Heart left ventricle (tissue), 13 donors: Measurements from ENCODE around the gene ICAM5.

Experiments used
- POLR2A ChIP-seq, 2 donors: fragments of 450-650 bp; IDR thresholded peaks; one replicate each; pipeline ENCODE4 v1.6.1; 2017; ENCODE audit warnings: antibody characterized with exemption in 2 of 2, mild to moderate bottlenecking in 2 of 2, moderate library complexity in 2 of 2
- TF ChIP-seq, protein P1 (sequence below), 12 donors: fragments of 200-600 bp; sonication (generic) in 4 of 12; IDR thresholded peaks; one replicate each; pipeline versions ENCODE4 v1.5.0 to v1.8.0; 2018 to 2022; ENCODE audit warnings: antibody characterized with exemption in 12 of 12, mild to moderate bottlenecking in 5 of 12
- donor health status: ischemic (EF 13 %, LVEDD 7.1; RV severe dilation, severe dysfunction).
- donor health status: DM: no; HTN: yes; CAD: no.
- donor health status: DM: no; HTN: no; CAD: no.
- donor health status: ischemic (EF 25% LVEDD 6.9; RV normal size, moderate dysfunction).
- donor health status: ischemic (EF 25% LVEDD 5.7; RV mildly dilated, moderate dysfunction).
- donor health status: ischemic (EF 35%, LVEDD 5.7; RV mildly dilated, moderate dysfunction).
- donor health status: nonischemic (EF 11% LVEDD 7.7; RV severe dilation, severe dysfunction).
- donor health status: DM: yes; HTN: yes; CAD: no.
- donor health status: PGD.
- donor health status: ischemic (EF 29% LVEDD 5.4; RV normal size, mild dysfunction).
- donor health status: nonischemic (EF 23%, LVEDD 6.1; RV moderate dilation, normal function).

DNA sequence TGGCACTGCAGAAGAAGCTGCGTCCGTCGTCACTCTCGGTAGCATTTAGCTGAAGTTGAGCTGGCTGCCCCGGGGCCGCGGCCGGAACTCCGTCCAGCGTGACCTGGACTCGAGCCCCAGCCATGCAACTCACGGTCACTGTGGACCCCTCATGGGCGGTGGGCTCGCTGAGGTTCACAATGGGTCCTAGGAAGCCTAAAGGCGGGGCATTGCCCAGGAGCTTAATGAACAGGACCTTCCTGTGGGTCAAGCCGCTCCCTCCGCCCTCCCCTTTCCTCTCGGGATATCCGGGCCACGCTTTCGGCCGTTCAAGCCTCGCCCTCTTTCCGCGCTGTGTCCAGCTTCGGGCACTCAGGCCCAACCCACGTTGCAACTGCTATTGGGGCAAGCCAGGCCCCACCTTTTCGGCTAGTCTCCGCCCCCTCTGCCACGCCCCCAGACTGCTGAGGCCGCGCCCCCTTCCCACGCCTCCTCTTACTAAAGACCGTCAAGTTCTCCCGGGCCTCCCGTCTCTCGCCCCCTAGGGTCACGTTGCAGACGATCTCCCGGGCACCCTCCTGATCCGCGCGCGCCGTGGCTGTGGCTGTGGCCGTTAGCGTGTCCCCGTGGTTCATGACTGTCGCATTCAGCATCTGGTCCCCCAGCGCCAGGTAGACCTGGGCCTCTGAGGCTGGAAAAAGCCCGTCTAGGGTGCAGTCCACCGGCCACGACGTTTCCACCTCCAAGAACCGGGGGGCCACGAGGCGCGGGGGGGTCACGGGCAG, 45.0 kb downstream of the ICAM5 start:
- TF ChIP-seq, protein P1, sequence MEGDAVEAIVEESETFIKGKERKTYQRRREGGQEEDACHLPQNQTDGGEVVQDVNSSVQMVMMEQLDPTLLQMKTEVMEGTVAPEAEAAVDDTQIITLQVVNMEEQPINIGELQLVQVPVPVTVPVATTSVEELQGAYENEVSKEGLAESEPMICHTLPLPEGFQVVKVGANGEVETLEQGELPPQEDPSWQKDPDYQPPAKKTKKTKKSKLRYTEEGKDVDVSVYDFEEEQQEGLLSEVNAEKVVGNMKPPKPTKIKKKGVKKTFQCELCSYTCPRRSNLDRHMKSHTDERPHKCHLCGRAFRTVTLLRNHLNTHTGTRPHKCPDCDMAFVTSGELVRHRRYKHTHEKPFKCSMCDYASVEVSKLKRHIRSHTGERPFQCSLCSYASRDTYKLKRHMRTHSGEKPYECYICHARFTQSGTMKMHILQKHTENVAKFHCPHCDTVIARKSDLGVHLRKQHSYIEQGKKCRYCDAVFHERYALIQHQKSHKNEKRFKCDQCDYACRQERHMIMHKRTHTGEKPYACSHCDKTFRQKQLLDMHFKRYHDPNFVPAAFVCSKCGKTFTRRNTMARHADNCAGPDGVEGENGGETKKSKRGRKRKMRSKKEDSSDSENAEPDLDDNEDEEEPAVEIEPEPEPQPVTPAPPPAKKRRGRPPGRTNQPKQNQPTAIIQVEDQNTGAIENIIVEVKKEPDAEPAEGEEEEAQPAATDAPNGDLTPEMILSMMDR (IDR thresholded peaks at IDR 0.05) = peak in 3 of 12 donors; percentile 8 to 18 (median 18)
- TF ChIP-seq POLR2A (IDR thresholded peaks at IDR 0.05) = peak in 1 of 2 donors; percentile 74
